Stimulated activated CD8-positive, alpha-beta memory T cell treated with anti-CD3 and anti-CD28 coated beads, Interleukin-2, amount 100 ng/mL, for 1 hour (primary cell): Measurements from ENCODE around the gene C12orf56.
"Not testable (repeated sequence)": the region's sequence is repeated elsewhere in the genome, so short reads cannot be mapped to it uniquely, and the experiment has no call there.

Experiments
- DNase-seq, 2 donors: peaks; one replicate each; pipeline ENCODE4 v3.0.0-alpha.2; 2020; ENCODE audit warnings: low read depth in 2 of 2

Gene C12orf56

DNA sequence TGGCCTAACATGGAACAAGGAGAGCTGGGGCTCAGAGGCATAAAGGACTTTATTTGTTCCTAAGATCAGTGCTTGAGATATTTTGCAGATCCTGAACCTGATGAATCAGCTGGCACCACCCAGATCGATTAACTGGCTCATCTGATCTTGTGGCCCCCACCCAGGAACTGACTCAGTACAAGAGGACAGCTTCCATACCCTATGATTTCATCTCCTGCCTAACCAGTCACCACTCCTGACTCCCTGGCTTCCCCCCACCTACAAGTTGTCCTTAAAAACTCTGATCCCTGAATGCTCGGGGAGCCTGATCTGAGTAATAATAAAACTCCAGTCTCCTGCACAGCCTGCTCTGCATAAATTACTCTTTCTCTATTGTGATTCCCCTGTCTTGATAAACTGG, 5.1 kb downstream of the C12orf56 start:
- DNase-seq: no peak

DNA sequence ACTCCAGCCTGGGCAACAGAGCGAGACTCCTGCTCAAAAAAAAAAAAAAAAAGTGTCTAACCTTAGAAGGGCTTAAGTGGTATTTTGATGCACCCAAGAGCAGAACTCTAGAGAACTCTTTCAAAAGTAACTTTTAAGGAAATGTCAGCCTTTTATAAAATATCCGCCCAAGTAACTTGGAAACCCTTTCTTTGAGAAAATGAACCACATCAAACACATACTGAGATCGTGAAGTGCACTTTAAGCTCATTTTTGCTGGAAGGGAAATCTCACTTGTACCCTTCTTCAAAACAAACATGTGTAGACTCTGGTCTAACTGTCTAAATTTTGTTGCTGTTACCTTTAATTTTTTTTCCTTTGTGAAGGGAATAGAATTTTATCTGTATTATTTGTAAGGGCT, 5.5 kb downstream of the C12orf56 start:
- no peak for DNase-seq

DNA sequence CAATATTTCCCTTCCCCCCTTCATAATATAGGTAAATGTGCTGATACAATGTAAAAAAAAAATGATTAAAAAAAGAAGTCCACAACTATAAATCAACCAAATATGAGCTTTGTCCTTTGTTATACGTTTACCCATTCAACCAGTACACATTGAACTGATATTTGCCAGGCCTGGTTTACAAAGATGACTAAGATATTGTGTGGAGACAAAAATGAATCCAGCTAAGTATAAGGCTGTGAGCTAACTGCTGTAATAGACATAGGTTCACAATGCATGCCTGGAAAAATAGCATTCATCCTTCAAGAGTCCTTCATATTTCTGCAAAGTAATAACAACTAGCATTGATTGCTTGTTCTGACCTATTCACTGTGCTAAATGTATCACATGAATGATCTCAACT, 6.9 kb downstream of the C12orf56 start:
- DNase-seq: no peak

DNA sequence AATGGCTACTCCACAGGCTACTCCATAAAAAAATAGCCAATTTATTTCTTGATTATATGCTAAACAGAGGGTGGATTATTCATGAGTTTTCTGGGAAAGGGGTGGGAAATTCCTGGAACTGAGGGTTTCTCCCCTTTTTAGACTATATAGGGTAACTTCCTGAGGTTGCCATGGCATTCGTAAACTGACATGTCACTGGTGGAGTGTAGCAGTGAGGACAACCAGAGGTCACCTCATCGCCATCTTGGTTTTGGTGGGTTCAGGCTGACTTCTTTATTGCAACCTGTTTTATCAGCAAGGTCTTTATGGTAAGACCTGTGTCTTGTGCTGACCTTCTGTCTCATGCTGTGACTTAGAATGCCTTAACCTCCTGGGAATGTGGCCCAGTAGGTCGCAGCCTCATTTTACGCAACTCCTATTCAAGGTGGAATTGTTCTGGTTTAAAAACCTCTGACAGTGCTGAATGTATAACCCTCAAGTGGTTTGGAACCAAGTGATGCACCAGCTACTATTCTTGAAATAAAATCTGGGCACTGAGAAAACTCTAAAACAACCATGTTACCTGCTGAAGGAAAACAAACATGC, 27.7 kb downstream of the C12orf56 start:
- no peak for DNase-seq

DNA sequence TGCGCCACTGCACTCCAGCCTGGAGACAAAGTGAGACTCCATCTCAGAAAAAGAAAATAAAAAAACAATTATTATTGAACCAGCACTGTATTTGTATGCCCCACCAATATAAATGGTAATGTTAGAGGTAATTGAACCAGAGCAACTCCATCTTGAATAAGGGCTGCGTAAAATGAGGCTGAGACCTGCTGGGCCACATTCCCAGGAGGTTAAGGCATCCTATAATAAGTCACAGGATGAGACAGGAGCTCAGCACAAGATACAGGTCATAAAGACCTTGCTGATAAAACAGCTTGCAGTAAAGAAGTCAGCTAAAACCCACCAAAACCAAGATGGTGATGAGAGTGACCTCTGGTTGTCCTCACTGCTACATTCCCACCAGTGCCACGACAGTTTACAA, 29.4 kb downstream of the C12orf56 start:
- not testable (repeated sequence) for DNase-seq

DNA sequence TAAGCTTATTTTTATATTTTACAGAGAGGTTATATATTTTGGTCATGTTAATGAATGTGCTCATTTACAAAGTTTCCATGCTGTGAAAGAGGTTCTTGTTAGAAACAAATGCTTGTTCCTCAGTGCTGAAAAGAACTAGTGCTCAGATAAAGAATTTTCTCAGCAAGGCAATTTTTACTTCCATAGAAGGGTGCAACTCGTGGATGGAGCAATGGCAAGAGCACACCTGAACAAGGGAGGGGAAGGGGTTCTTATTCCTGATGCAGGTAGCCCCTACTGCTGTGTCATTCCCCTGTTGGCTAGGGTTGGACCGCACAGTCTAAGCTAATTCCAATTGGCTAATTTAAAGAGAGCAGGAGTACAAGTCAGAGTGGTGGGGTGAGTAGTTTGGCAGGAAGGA, 34.3 kb downstream of the C12orf56 start:
- DNase-seq: not testable (repeated sequence)

DNA sequence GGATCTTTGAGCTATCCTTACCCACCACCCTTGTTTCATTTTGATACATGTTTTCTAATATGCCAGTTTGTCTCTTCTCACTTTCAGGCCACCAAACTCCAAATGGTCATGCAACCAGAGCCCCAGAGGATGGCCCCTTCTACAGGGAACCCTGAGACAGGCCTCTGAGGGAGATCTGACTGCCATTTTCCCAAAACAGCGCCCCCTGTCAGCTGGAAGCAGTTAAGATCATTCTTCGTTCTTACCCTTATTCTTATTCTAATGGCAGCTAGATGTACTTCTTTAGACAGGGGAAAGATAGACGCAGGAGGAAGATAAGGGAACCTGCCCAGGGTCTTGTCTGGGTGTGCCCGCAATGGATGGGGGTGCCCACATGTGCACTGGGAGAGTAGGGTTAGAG, 38.4 kb downstream of the C12orf56 start:
- no peak for DNase-seq

DNA sequence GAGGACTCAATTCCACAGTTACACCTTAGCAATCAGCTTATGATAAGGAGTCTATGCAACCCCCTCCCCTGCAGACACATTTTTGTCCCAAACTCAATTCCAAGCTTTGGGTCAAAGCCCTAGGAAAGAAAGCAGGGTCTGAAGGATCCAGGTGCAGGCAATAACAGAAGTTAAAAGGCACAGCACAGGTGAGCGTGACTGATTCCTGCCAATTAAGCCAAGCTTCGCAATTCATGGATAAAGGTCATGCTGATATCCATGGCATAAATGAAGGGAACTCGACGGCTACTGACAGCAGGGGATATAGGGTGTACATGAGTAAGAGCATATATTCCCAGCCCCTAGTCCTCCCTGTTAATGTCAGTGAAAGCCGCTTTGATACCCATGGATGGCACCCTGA, 39.3 kb downstream of the C12orf56 start:
- DNase-seq: no peak

DNA sequence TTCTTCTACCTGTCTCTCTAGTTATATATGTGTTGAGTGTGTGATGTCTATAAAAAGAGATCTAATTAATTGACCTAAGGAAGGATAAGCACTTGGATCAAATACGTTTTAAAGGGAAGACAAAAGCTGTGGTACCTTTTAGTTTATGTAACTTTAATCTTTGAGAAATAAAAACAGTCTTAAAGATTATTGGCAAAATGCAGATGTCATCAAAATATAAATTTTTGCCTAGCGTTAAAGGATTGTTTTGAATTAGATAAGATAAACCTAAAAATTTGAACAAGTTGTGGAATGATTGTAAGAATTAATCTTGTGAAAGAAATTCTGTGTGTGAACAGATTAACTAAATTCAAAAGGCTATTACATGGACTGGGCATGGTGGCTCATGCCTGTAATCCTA, 42.9 kb downstream of the C12orf56 start:
- DNase-seq: no peak

DNA sequence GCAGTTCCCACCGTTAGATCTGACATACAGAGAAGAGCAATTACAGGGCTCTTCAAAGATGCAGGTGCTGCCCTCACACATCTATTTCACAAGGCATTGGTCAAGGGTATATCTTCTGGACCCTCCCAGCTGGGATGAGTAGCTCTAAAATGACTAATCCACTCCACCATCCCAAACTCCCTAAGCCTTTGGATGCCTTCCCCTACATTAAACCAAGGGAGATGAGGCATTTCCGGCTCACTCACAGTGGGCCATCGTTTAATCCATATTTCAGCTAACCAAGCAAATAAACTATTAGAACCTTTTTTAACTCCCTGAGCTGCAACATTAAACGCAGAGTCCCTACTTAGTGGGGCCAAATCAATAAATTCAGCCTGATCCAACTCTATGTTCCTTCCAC, 45.9 kb downstream of the C12orf56 start:
- DNase-seq: not testable (repeated sequence)

DNA sequence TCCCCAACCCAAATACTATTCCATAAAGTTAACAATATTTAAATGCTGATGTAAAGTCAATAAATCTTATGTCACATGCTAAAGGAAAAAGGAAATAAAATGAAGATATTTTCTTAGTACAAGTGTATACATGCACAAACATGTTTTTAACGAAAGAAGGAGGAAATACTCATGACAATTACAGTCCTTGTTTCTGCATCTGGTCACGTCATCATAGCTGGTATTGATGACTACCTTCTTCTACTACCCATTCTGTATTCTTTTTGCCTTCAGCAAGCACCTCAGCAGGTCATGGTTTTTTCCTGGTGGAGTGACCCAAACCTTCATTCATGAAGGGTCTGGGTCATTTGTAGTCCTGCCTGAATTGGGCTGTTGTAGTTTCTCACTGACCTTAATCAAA, 50.0 kb downstream of the C12orf56 start:
- not testable (repeated sequence) for DNase-seq

DNA sequence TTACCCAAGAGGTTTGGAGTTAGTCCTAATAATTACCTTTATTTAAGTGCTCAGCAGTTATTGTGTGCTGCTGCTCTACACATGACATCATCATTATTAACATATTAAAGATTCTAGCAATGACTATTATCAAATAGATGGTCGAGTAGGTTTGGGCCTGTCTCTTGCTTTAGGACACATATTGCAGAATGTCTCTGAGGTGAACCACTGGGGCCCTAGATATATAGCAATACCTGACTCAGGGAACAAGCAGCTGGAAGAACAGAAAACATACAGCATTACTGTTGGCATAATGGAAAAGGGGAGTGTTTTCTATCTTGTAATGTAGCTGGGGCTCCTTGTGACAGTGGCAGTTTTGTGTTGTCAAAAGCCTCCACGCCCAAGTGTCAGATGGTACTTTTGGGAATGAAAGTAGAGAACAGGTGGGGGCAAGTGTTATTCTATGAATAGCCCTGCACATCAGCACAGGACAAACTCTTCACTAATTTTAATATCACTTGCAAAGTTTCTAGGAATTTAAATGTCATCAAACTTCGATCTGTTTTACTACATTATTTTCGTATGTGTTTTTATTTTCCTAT, 54.6 kb downstream of the C12orf56 start:
- no peak for DNase-seq

DNA sequence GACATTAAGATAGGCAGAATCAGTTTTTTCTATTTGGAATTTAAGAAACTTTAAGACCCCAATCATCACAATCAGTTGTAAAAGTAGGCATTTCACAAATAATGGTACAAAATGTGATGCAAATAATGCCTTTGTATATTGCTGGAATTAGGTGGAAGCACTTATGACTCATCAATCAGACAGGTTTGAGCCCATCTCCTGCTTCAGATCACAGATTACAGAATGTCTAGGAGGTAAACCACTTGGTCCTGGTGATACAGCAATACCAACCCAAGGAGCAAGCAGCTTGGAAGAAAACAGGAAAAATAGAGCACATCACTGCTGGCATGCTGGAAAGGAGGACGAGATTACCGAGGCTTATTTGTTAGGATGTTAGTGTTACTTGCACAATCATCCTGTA, 57.6 kb downstream of the C12orf56 start:
- DNase-seq: no peak

DNA sequence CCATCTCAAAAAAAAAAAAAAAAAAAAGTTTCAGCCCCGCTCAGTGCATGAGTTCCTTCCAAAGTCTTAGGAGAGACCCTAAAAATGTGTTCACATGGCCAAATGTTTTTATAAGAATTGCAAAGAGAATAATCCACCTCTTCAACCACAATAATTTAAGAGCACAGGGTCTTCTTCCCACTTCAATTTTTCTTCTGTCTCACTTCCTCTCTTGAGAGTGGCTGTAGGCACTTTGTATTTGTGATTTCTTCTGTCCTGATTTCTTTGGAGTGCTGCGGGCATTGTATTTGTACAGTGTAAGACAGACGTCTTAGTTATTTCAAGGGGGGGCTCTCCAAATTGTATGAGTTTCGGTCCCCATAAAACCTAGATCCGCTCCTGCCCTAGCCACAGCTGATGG, 58.3 kb downstream of the C12orf56 start:
- DNase-seq: no peak

DNA sequence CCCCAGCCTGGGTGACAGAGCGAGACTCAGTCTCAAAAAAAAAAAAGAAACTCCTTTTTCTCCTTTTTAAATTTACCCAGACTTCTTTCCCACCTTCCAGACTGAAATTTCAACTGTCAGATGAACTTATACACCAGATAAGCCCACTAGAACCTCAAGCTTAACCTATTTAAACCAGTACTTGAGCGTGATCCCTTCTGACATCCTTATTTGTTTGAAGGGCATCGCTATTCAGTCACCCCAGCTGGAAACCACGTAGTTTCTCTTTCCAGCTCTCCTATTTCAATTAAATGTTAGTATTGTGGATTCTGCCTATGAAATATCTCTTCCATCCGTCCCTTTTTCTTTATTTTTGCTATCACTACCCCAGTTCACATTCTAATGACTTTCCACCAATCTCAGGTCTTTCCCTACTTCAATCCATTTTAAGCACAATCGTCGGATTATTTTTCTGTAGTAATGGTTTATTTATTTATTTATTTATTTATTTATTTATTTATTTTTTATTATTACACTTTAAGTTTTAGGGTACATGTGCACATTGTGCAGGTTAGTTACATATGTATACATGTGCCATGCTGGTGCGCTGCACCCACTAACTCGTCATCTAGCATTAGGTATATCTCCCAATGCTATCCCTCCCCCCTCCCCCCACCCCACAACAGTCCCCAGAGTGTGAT, 61.4 kb downstream of the C12orf56 start:
- DNase-seq: not testable (repeated sequence)

DNA sequence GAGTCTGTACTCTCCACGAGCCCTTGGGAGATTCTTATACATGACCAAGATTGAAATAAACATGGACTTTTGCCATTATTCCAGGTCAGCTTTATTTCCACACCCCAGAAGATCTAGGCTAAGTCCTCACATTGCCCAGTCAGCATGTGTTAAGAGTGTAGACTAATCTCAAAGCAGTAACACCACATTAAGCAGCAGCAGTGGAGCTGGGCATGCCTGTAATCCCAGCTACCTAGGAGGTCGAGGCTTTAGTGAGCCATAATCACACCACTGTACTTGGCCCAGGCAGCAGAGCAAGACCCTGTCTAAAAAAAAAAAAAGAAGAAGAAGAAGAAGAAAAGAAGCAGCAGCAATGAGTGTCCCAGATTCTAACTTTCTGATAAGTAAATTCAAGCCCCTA, 65.5 kb downstream of the C12orf56 start:
- no peak for DNase-seq

DNA sequence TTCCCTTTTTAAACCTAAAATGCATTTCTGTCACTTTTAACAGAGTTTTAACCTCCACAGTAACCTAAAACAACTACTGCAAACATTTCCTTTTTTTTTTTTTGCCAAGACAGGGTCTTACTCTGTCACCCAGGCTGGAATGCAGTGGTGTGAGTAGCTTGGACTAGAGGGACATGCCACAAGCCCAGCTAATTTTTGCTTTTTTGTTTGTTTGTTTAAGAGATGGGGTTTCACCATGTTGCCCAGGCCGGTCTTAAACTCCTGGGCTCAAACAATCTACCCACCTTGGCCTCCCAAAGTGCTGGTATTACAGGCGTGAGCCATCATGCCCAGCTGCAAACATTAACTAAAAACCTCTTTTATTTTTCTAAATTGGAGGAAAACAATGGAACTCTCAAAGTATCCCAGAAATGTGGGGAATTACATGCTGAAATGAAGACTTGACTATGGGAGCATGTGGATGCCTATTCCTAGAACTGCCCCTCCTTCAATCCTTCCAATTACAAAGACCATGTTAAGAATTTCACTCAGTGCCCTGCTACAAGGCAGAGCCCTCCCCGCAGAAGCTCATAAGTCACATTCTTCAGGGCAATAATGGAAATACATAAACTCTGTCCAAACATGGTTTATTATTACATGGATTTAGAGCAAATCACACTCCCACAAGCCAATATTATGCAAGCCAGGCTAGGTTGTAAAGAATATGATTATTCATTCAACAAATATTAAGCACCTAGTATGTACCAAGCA, 66.9 kb downstream of the C12orf56 start:
- no peak for DNase-seq

DNA sequence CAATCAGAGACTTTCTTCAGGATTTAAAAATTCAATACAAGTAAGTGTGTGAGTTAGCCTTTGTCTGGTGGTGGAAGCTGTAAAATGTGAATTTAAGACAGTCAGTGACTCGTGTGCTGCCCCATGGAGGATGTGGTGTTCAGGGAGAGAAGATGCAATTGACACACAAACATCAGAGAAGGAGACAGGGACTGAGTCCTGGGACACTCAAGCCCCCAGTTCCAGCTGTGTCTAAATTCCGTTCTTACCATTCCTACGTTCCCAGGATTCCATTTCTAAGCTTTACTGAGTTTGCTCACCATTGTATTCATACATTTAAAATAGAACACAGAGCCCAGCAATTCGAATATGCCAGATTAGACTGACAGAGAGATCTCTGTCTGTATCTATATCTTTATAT, 67.6 kb downstream of the C12orf56 start:
- no peak for DNase-seq

DNA sequence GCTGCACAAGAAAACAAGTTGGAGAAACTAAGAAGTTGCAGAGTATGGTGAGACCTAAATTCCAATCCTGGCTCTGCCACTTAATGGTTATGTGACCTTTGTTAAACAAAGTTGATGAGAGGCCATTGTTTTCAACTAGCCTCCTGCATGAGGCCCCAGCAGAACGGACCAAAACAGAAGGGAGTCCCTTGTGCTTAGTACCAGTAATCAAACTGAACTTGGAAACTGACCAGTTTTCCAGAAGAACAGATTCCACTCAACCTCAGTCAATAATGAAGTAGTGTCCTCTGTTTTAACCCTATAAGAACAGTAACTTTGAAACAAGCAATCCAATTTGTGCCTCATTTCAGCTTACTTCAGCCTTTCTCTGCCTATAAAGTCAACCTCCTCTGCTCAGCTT, 69.9 kb downstream of the C12orf56 start:
- DNase-seq: no peak

DNA sequence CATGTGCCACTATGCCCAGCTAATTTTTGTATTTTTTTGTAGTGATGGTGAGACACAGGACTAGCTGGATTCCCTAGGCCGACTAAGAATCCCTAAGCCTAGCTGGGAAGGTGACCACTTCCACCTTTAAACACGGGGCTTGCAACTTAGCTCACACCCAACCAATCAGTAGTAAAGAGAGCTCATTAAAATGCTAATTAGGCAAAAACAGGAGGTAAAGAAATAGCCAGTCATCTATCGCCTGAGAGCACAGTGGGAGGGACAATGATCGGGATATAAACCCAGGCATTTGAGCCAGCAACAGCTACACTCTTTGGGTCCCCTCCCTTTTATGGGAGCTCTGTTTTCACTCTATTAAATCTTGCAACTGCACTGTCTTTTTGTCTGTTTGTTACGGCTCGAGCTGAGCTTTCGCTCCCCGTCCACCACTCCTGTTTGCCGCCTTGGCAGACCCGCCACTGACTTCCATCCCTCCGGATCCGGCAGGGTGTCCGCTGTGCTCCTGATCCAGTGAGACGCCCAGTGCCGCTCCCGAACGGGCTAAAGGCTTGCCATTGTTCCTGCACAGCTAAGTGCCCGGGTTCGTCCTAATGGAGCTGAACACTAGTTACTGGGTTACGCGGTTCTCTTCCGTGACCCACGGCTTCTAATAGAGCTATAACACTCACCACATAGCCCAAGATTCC, 70.9 kb downstream of the C12orf56 start:
- DNase-seq: not testable (repeated sequence)

DNA sequence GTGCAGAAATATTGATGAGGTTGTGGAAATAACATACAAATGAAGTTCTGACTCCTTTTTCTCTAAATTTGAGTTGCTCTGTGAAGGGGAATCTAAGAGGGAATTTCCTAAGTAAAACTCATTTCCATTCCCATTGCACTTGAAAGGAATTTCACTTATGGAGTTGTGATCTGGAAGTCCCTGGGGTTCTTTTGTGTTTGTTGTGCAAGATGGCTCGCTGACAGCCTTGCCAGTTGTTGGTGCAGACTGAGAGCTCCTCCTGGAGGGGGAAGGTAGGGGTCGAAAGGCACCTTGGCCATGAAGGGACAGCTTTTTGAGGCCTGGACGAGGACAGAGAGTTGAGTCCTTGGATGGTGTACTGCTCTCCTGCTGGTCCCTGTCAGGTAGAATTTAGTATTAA, 72.0 kb downstream of the C12orf56 start:
- DNase-seq: no peak

DNA sequence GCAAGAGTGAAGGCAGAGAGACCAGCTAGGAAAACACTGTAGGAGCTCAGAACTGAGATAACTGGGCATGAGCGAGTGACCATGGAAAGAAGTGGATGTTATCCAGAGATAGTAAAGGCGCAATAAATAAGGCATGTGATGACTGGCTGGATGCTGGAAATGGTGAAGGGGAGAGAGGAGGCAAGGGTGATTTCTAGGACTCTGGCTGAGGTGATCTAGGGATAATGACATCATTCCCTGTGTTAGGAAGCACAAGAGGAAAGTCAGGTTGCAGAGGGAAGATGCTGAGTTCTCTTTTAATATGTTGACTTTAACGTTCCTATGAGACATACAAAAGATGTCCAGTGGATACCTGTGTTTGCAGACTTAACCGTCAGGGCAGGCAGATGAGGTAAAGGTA, 78.7 kb downstream of the C12orf56 start:
- no peak for DNase-seq
